ENCODE data around the gene GDI1.

Gene GDI1

DNA sequence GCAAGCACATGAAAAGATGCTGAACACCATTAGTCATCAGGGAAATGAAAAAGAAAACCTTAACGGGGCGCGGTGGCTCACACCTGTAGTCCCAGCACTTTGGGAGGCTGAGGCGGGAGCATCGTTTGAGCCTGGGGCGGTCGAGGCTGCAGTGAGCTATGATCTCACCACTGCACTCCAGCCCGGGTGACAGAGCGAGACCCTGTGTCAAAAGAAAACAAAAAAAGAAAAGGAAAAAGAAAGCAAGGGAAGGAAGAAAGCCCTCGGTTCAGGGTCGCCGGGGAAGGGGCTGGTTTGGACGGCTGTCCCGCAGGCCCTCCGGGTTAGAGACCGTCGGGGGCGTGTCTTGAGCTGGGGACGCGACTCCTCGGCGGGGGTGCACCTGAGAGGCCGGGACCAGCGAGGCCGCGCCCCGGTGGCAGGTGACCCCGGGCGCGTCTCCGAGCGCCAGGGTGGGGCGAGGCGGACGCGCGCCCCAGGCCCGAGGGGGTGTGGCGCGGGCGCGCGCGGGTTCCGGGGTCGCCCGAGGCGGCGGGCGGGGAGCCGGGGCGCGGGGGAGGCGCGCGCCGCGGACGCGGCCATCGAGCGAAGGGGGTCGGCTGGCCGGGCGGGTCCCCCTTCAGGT lies 20.6 kb downstream of the GDI1 start:
- no peak for TF ChIP-seq CTCF (IDR thresholded peaks at IDR 0.05; ENCODE audit: control insufficient read depth, extremely low read depth, insufficient read depth)
- no peak for DNase-seq (ENCODE audit: low read depth)

DNA sequence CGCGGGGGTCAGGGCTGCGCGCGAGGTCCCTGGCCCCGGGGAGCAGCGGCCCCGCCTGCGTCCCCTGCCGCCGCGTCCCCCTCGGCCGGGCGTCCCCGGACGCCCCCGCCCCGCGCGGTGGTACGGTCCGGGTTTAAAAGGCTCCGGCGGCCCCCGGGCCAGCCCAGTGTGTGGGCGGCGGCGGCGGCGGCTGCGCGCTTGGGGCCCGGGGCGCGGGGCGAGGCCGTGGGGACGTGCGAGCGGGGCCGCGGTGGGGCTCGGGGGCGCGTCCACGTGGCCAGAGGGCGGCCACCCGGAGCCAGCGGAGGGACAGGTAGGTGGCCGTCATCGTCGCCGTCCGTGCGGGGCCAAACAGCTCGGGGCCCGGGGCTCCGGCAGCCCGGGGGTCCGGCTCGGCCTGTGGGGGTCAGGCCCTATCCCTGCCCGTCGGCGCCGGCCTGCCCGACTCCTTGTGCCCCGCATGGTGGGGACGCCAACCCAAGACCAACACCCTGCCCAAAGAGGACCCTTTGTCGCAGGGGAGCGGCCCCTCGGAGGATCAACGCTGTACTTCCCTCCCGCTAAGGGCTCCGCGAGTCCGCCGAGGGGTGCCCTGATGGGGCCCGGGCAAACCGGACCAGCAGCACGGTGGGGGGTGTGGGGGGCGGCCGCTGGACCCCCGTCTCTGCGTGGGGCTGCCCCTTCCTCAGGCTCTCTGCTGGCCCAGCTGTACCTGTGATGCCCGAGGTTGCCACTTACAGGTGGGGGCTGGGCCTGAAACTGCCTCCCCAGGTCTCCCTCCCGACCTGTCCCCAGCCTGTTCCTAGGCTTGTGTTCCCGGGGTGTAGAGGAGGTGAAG lies 21.4 kb downstream of the GDI1 start, which contains the start of gene PLXNA3:
Gene PLXNA3 (plus strand): TSS at position 166 of the 838 bp plus-strand sequence. CDS start 1,903 bp downstream, outside the sequence.
- H3K4me3 ChIP-seq (ENCODE audit: low read depth, low read length) = peak within 1 kb of the TSS; percentile 59
- TF ChIP-seq CTCF (IDR thresholded peaks at IDR 0.05; ENCODE audit: control insufficient read depth, extremely low read depth, insufficient read depth) = no peak
- DNase-seq (ENCODE audit: low read depth) = no peak

More for the DNA sequence above, 20.6 kb downstream of the GDI1 start:
- peak overlapping the region; percentile 44 for H3K4me3 ChIP-seq (ENCODE audit: low read depth, low read length)

GRCh38 chrX:154458954-154459778 lies 22.2 kb downstream of the GDI1 start:
- peak overlapping the region; percentile 59 for H3K4me3 ChIP-seq (ENCODE audit: low read depth, low read length)
- DNase-seq (ENCODE audit: low read depth) = no peak
- TF ChIP-seq CTCF (IDR thresholded peaks at IDR 0.05; ENCODE audit: control insufficient read depth, extremely low read depth, insufficient read depth) = no peak

- no peak for DNase-seq (ENCODE audit: low read depth)
- TF ChIP-seq CTCF (IDR thresholded peaks at IDR 0.05; ENCODE audit: control insufficient read depth, extremely low read depth, insufficient read depth) = no peak
These were observed 22.9 kb downstream of the GDI1 start for GRCh38 chrX:154459832-154460231.

DNA sequence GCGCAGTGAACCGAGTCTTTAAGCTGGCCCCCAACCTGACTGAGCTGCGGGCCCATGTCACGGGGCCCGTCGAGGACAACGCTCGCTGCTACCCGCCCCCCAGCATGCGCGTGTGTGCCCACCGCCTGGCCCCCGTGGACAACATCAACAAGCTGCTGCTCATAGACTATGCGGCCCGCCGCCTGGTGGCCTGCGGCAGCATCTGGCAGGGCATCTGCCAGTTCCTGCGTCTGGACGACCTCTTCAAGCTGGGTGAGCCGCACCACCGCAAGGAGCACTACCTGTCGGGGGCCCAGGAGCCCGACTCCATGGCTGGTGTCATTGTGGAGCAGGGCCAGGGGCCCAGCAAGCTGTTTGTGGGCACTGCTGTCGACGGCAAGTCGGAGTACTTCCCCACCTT lies 23.4 kb downstream of the GDI1 start:
- no peak for DNase-seq (ENCODE audit: low read depth)
- TF ChIP-seq CTCF (IDR thresholded peaks at IDR 0.05; ENCODE audit: control insufficient read depth, extremely low read depth, insufficient read depth) = no peak
- no peak overlapping the region for H3K4me3 ChIP-seq (ENCODE audit: low read depth, low read length)

More at GRCh38 chrX:154459832-154460231, 22.9 kb downstream of the GDI1 start:
- no peak overlapping the region for H3K4me3 ChIP-seq (ENCODE audit: low read depth, low read length)

DNA sequence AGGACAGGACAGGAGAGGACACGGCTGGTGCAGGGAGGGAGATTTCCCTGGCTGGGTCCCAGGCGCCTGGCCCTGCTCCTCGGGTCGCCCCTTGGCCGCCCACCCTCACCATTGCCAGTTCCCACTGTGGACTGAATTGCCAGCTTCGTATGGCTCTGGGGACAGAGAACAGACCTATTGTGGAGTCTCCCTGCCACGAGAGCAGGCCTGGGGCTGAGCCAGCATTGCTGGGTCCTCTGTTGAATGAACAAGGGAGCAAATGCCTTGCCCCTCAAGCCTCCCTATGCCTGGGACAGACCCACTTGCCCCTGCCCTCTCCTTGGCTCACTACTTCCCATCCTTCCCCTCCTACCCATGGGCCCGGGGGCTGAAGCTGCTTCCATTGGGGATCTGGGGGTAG lies 25.4 kb downstream of the GDI1 start:
- no peak for TF ChIP-seq CTCF (IDR thresholded peaks at IDR 0.05; ENCODE audit: control insufficient read depth, extremely low read depth, insufficient read depth)
- no peak overlapping the region for H3K4me3 ChIP-seq (ENCODE audit: low read depth, low read length)
- DNase-seq (ENCODE audit: low read depth) = no peak
